Transverse colon (tissue), 4 donors: ENCODE data around the gene KIF3C. TPM values are rescaled to one million over a fixed set of nuclear protein-coding genes. Genes with fewer than 3 reads are reported as not detected.
"Not testable (repeated sequence)": the region's sequence is repeated elsewhere in the genome, so short reads cannot be mapped to it uniquely, and the experiment has no call there.

Source experiments
- DNase-seq: peaks from one replicate; pipeline ENCODE4 v3.0.0-alpha.2; 2019
- H3K27ac ChIP-seq, 4 donors: fragments of 200-600 bp; sonication (generic); 2 replicates each; pipeline ENCODE4 v1.5.1; 2016 to 2018; ENCODE audit warnings: inconsistent platforms in 4 of 4
- H3K27me3 ChIP-seq: fragments of 200-600 bp; sonication (generic); 2 replicates; pipeline ENCODE4 v1.5.1; 2017; ENCODE audit warnings: inconsistent platforms
- H3K36me3 ChIP-seq, 4 donors: fragments of 200-600 bp; sonication (generic); 2 replicates each; pipeline ENCODE4 v1.5.1; 2017 to 2019; ENCODE audit warnings: inconsistent platforms in 4 of 4
- H3K4me1 ChIP-seq, 4 donors: fragments of 200-600 bp; sonication (generic); 2 replicates each; pipeline ENCODE4 v1.5.1; 2017 to 2020; ENCODE audit warnings: inconsistent platforms in 4 of 4
- H3K4me3 ChIP-seq, 4 donors: fragments of 200-600 bp; sonication (generic); 1 replicate in 1 of 4; 2 replicates in 3 of 4; pipeline versions ENCODE4 v1.5.1 to v1.6.1; 2017 to 2019; ENCODE audit warnings: inconsistent platforms in 4 of 4
- H3K9me3 ChIP-seq, 2 donors: fragments of 200-600 bp; sonication (generic); 2 replicates each; pipeline ENCODE4 v1.5.1; 2017 to 2019; ENCODE audit warnings: inconsistent platforms in 2 of 2
- CTCF ChIP-seq, 5 experiments: fragments of 200-600 bp in 3 of 5; fragments of 450-650 bp in 2 of 5; sonication (generic) in 3 of 5; IDR thresholded peaks; 1 replicate in 2 of 5; 2 replicates in 3 of 5; pipeline ENCODE4 v1.5.1; 2016 to 2017; ENCODE audit warnings: antibody characterized with exemption in 5 of 5, inconsistent platforms in 3 of 5, mild to moderate bottlenecking in 2 of 5, moderate library complexity in 1 of 5
- EP300 ChIP-seq: sonication (generic); formaldehyde crosslinking; IDR thresholded peaks from one replicate; pipeline ENCODE4 v1.6.1; 2017; ENCODE audit warnings: antibody characterized with exemption, low read depth
- POLR2A ChIP-seq: fragments of 450-650 bp; IDR thresholded peaks from one replicate; pipeline ENCODE4 v1.6.1; 2016; ENCODE audit warnings: antibody characterized with exemption, mild to moderate bottlenecking, moderate library complexity
- POLR2AphosphoS5 ChIP-seq, 3 donors: sonication (generic); formaldehyde crosslinking; IDR thresholded peaks; one replicate each; pipeline ENCODE4 v1.6.1; 2016; ENCODE audit warnings: antibody characterized with exemption in 3 of 3
- WGBS, 2 donors: methylation state at CpG; one replicate each; pipeline ENCODE4 v1.1.5; 2018; ENCODE audit warnings: low coverage in 1 of 2; 5-methylcytosine and 5-hydroxymethylcytosine counted together
- in situ Hi-C, 4 donors: fragments of 200-750 bp; cut with MboI; loops; one replicate each; pipeline versions ENCODE4 v1.15.0 to v1.15.1; 2017; ENCODE audit warnings: low sequenced_read_pairs in 3 of 4, low pct_ligation_motif_present in 1 of 4, low pct_unique_long_range_greater_than_20kb in 1 of 4
- intact Hi-C: fragments of 100-400 bp; cut with DNase I; formaldehyde crosslinking; loops from one replicate; pipeline ENCODE4 v1.15.1; 2023; ENCODE audit warnings: low total_unique reads
- total RNA-seq, 4 donors: library from RNA; depleted of rRNA; stranded (reverse); fragments of >200 nt; gene quantifications; one replicate each; pipeline ENCODE4 v1.1.0, GENCODE V29; 2016

Gene KIF3C
- total RNA-seq, 4 donors from 2014 or later: 0.37 to 3.2 (median 2.0) TPM

GRCh38 chr2:25917832-25918231 is 64.5 kb downstream of the KIF3C start:
- no peaks in the 10 kb centered on the region for H3K4me1 ChIP-seq
- H3K36me3 ChIP-seq: no peaks in the 10 kb centered on the region
- no peak for TF ChIP-seq POLR2AphosphoS5 (IDR thresholded peaks at IDR 0.05)
- TF ChIP-seq EP300: no peak
- no peak for TF ChIP-seq CTCF (IDR thresholded peaks at IDR 0.05)
- TF ChIP-seq POLR2A: no peak
- no peaks in the 10 kb centered on the region for H3K27me3 ChIP-seq
- WGBS, 2 donors: 98% methylated on average over 3 of the region's 3 CpGs; no CpG with 5 or more reads in 1 of the 2 donors
- no peak for DNase-seq
- H3K9me3 ChIP-seq: no peaks in the 10 kb centered on the region
- no peak overlapping the region for H3K27ac ChIP-seq
- no peak overlapping the region for H3K4me3 ChIP-seq
- in situ Hi-C loops: no loop called here
- intact Hi-C loops: no loop called here

DNA sequence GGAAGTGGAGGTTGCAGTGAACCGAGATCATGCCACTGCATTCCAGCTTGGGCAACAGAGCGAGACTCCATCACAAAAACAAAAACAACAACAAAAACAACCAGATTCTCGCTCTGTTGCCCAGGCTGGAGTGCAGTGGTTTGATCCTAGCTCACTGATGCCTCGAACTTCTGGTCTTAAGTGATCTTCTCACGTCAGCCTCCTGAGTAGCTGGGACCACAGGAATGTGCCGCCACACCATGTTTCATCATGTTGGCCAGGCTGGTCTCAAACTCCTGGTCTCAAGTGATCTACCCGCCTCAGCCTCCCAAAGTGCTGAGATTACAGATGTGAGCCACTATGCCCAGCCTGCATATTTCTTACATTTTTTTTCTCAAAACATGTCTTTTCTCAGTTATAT is 64.9 kb downstream of the KIF3C start:
- DNase-seq, H3K27ac ChIP-seq, H3K4me3 ChIP-seq, H3K27me3 ChIP-seq, in situ Hi-C loops, H3K4me1 ChIP-seq, H3K9me3 ChIP-seq, intact Hi-C loops, H3K36me3 ChIP-seq: not testable (repeated sequence)
- WGBS, 2 donors: 85% methylated on average over 7 of the region's 7 CpGs; no CpG with 5 or more reads in 1 of the 2 donors

GRCh38 chr2:25915944-25916772 is 66.1 kb downstream of the KIF3C start:
- H3K36me3 ChIP-seq, in situ Hi-C loops, H3K27me3 ChIP-seq, H3K4me1 ChIP-seq, H3K4me3 ChIP-seq, H3K27ac ChIP-seq, intact Hi-C loops, H3K9me3 ChIP-seq: not testable (repeated sequence)
- peak; percentile 14 for DNase-seq
- WGBS, 2 donors: 51 to 63% methylated on average over 8 to 16 of the region's 16 CpGs

DNA sequence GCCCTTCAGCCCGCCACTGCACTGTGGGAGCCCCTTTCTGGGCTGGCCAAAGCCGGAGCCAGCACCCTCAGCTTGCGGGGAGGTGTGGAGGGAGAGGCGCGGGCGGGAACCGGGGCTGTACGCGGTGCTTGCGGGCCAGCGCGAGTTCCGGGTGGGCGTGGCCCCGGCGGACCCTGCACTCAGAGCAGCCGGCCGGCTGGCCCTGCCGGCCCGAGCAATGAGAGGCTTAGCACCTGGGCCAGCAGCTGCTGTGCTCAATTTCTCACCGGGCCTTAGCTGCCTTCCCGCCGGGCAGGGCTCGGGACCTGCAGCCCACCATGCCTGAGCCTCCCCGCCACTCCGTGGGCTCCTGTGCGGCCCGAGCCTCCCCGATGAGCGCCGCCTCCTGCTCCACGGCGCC is 66.9 kb downstream of the KIF3C start:
- H3K9me3 ChIP-seq, H3K36me3 ChIP-seq, in situ Hi-C loops, H3K27ac ChIP-seq, intact Hi-C loops, H3K4me3 ChIP-seq, H3K27me3 ChIP-seq, DNase-seq, H3K4me1 ChIP-seq: not testable (repeated sequence)
- WGBS, 2 donors: 94% methylated on average over 24 of the region's 33 CpGs; no CpG with 5 or more reads in 1 of the 2 donors

DNA sequence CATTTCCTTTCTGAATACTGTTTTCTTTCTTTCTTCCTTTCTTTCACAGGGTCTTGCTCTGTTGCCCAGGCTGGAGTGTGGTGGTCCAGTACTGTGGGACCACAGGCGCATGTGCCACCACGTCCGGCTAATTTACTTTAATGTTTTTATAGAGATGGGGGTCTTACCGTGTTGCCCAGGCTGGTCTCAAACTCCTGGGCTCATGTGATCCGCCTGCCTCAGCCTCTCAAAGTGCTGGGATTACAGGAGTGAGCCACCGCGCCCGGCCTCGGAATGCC is 68.7 kb downstream of the KIF3C start:
- DNase-seq, H3K9me3 ChIP-seq, H3K27ac ChIP-seq, H3K4me3 ChIP-seq, H3K36me3 ChIP-seq, H3K4me1 ChIP-seq, H3K27me3 ChIP-seq, intact Hi-C loops, in situ Hi-C loops: not testable (repeated sequence)
- 86 to 96% methylated on average over 8 to 9 of the region's 9 CpGs for WGBS, 2 donors

DNA sequence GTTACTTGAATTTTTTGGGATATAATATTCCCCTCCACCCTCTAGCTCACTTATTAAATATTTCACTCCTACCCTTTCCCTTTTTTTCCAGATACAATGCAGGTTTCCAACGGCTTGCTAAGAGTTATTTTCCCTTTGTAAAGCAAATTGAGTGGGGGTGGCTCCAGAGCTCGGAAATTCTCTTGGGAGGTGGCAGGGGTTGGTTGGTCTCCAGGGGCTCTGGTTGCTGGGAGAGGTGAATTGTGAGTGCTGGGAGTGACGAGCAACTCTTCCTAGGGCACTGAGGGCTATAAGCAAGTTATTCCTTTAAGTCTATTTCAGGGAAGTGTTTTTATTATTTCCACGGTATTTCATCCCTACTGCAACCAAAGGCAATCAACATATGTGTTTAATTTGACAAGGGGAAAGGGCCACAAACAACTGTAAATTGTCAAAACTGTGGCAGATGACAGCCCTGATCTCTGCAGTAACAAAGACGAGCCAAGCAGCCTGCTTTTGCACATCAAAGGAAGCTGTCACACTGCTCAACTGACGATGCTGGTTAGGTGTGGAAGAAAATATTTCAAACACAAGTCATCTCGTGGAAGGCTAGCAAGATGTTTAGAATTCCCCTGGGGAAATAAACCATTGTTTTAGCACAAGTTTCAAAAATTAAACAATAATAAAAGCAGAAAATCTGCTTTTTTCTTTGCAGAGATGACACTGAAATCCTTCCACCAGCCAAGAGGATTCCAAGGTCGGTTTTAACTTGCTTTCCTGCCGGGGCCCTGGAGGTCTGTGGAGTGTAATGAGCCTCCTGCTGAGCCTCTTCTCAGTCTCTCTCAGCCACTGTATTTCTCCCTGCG is 69.2 kb downstream of the KIF3C start:
- no peaks in the 10 kb centered on the region for H3K9me3 ChIP-seq
- in situ Hi-C loops (no loop called here), intact Hi-C loops (no loop called here)
- no peaks in the 10 kb centered on the region for H3K36me3 ChIP-seq
- H3K27me3 ChIP-seq: no peaks in the 10 kb centered on the region
- H3K4me3 ChIP-seq: no peak overlapping the region
- 33 to 37% methylated on average over 6 to 10 of the region's 10 CpGs for WGBS, 2 donors
- DNase-seq: no peak
- no peak for TF ChIP-seq CTCF (IDR thresholded peaks at IDR 0.05)
- TF ChIP-seq POLR2A: no peak
- TF ChIP-seq POLR2AphosphoS5 (IDR thresholded peaks at IDR 0.05): no peak
- no peak for TF ChIP-seq EP300
- no peak overlapping the region for H3K27ac ChIP-seq
- H3K4me1 ChIP-seq: no peaks in the 10 kb centered on the region

DNA sequence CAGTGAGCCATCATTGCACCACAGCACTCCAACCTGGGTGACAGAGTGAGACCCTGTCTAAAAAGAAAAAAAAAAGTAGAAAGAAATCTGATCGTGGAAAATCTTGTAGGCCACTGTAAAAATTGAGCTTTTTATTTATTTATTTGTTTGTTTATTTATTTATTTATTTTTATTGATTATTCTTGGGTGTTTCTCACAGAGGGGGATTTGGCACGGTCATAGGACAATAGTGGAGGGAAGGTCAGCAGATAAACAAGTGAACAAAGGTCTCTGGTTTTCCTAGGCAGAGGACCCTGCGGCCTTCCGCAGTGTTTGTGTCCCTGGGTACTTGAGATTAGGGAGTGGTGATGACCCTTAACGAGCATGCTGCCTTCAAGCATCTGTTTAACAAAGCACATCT is 72.7 kb downstream of the KIF3C start:
- H3K4me1 ChIP-seq, H3K36me3 ChIP-seq, H3K27ac ChIP-seq, DNase-seq, intact Hi-C loops, in situ Hi-C loops, H3K4me3 ChIP-seq, H3K9me3 ChIP-seq, H3K27me3 ChIP-seq: not testable (repeated sequence)
- 65 to 73% methylated on average over 2 to 5 of the region's 5 CpGs for WGBS, 2 donors
